Activated CD4-positive, alpha-beta T cell treated with anti-CD3 and anti-CD28 coated beads, Interleukin-2, amount 10 ng/mL, durations not matched to agents 7 days and 5 days (primary cell): Measurements from ENCODE around the gene SIRT4. TPM values are rescaled to one million over a fixed set of nuclear protein-coding genes. Genes with fewer than 3 reads are reported as not detected.
A peak's percentile ranks its signal among the peaks of the same experiment; 100 is the strongest.
"Not testable (repeated sequence)": the region's sequence is repeated elsewhere in the genome, so short reads cannot be mapped to it uniquely, and the experiment has no call there.

ENCODE experiments used
- CTCF ChIA-PET: fragments of 350-600 bp; sonication (Branson Sonifier 250); formaldehyde crosslinking; loops from one replicate; lab custom pipeline; 2021; ENCODE audit warnings: antibody characterized with exemption; lab: Charles Lee
- POLR2A ChIA-PET: fragments of 350-600 bp; sonication (Branson Sonifier 250); formaldehyde crosslinking; loops from one replicate; lab custom pipeline; 2021; ENCODE audit warnings: antibody characterized with exemption; lab: Charles Lee
- DNase-seq: peaks from one replicate; pipeline ENCODE4 v3.0.0-alpha.2; 2020
- H3K27ac Mint-ChIP-seq: one replicate; pipeline ENCODE4 v1.8.0; 2021; ENCODE audit warnings: mild to moderate bottlenecking, moderate library complexity, mixed read lengths
- H3K27me3 Mint-ChIP-seq: one replicate; pipeline ENCODE4 v1.8.0; 2021; ENCODE audit warnings: mixed read lengths
- H3K36me3 Mint-ChIP-seq: one replicate; pipeline ENCODE4 v1.8.0; 2021; ENCODE audit warnings: low read depth, mixed read lengths
- H3K4me1 Mint-ChIP-seq: one replicate; pipeline ENCODE4 v1.8.0; 2021; ENCODE audit warnings: mixed read lengths
- H3K4me3 Mint-ChIP-seq: one replicate; pipeline ENCODE4 v1.8.0; 2021; ENCODE audit warnings: mild to moderate bottlenecking, moderate library complexity, mixed read lengths
- H3K9me3 Mint-ChIP-seq: one replicate; pipeline ENCODE4 v1.8.0; 2021; ENCODE audit warnings: mixed read lengths
- total RNA-seq, 2 experiments: library from RNA; stranded (reverse); gene quantifications; one replicate each; pipeline ENCODE4 v1.2.3, GENCODE V29; 2021

Gene SIRT4
- 1 to 10 TPM in 1 of 2 experiments, under 1 TPM in 1; 0.94 to 1.8 TPM for total RNA-seq

GRCh38 chr12:120301962-120302815 lies at the start of gene SIRT4:
SIRT4 (plus strand) TSS chr12:120302321; CDS start chr12:120303562, 1,241 bp downstream.
- peak; percentile 95 for DNase-seq
- POLR2A ChIA-PET, result interaction anchor here (0.6 to 1.4 kb wide), 5 partner anchors 9 to 101 kb away, joined by 4 to 18 read pairs (median 7); partner anchors contain the start of genes RNU4-1, RNU4-2 and RPLP0
- Mint-ChIP-seq H3K27me3 (no peaks in the 10 kb centered on the region), H3K4me3 (peak within 1 kb of the TSS; percentile 87), H3K27ac (peak within 1 kb of the TSS; percentile 87), H3K4me1 (peaks cover 8% of the 10 kb centered on the region), H3K9me3 (no peaks in the 10 kb centered on the region), H3K36me3 (no peaks in the 10 kb centered on the region)
- CTCF ChIA-PET, result interaction anchor here (0.6 to 3.0 kb wide), 26 partner anchors 8 to 1923 kb away, joined by 3 to 29 read pairs (median 4); partner anchors contain the start of genes PXN, RNU4-1 and RNU4-2

- peak overlapping the region; percentile 74 for H3K4me3 Mint-ChIP-seq
- H3K9me3 Mint-ChIP-seq, H3K27me3 Mint-ChIP-seq, POLR2A ChIA-PET: not testable (repeated sequence)
- H3K4me1 Mint-ChIP-seq, result peaks cover 93% of the 10 kb centered on the region
- CTCF ChIA-PET, result interaction anchor here (0.9 to 26.1 kb wide), 8 partner anchors 10 to 52 kb away, joined by 3 to 546 read pairs (median 4); partner anchors contain the start of genes PXN, RPLP0 and SIRT4
- peak overlapping the region; percentile 97 for H3K27ac Mint-ChIP-seq
- H3K36me3 Mint-ChIP-seq, result peaks cover 73% of the 10 kb centered on the region
- DNase-seq, result peak; percentile 76
These were observed 48.8 kb upstream of the SIRT4 start for GRCh38 chr12:120253313-120253712.

GRCh38 chr12:120254809-120255208 lies 47.3 kb upstream of the SIRT4 start:
- DNase-seq, result no peak
- Mint-ChIP-seq H3K27me3 (no peaks in the 10 kb centered on the region), H3K4me1 (peaks cover 89% of the 10 kb centered on the region), H3K4me3 (peak overlapping the region; percentile 1), H3K9me3 (no peaks in the 10 kb centered on the region), H3K27ac (peak overlapping the region; percentile 97), H3K36me3 (peaks cover 67% of the 10 kb centered on the region)
- ChIA-PET CTCF (interaction anchor here (0.8 to 26.1 kb wide), 6 partner anchors 8 to 54 kb away, joined by 3 to 546 read pairs (median 10); partner anchors contain the start of genes PXN, RPLP0 and SIRT4), POLR2A (no interaction called here)

GRCh38 chr12:120257041-120257821 lies 44.9 kb upstream of the SIRT4 start:
- POLR2A ChIA-PET, result interaction anchor here (0.6 to 0.8 kb wide), 2 partner anchors 34 to 36 kb away, joined by 3 to 5 read pairs; partner anchors contain the start of genes RNU4-1 and RNU4-2
- Mint-ChIP-seq H3K4me3 (no peak overlapping the region), H3K9me3 (no peaks in the 10 kb centered on the region), H3K27ac (peak overlapping the region; percentile 67), H3K4me1 (peaks cover 90% of the 10 kb centered on the region), H3K36me3 (peaks cover 63% of the 10 kb centered on the region), H3K27me3 (no peaks in the 10 kb centered on the region)
- no peak for DNase-seq
- CTCF ChIA-PET, result interaction anchor here (0.6 to 26.1 kb wide), 5 partner anchors 8 to 56 kb away, joined by 4 to 546 read pairs (median 5); partner anchors contain the start of genes PXN and RPLP0

- DNase-seq, result no peak
- no peak overlapping the region for H3K4me3 Mint-ChIP-seq
- H3K27ac Mint-ChIP-seq, result peak overlapping the region; percentile 67
- H3K9me3 Mint-ChIP-seq, result no peaks in the 10 kb centered on the region
- H3K4me1 Mint-ChIP-seq, result peaks cover 88% of the 10 kb centered on the region
- ChIA-PET POLR2A (interaction anchor here (0.6 kb wide), 1 partner anchor 33 kb away, joined by 5 read pairs; no protein-coding TSS in a partner anchor), CTCF (interaction anchor here (26.1 kb wide), 1 partner anchor 33 kb away, joined by 546 read pairs; no protein-coding TSS in a partner anchor)
- H3K27me3 Mint-ChIP-seq, result no peaks in the 10 kb centered on the region
- peaks cover 65% of the 10 kb centered on the region for H3K36me3 Mint-ChIP-seq
These were observed 43.7 kb upstream of the SIRT4 start for GRCh38 chr12:120258323-120258896.

- ChIA-PET CTCF (interaction anchor here (0.8 to 26.1 kb wide), 3 partner anchors 20 to 58 kb away, joined by 5 to 546 read pairs (median 90); partner anchors contain the start of gene RPLP0), POLR2A (interaction anchor here (0.8 kb wide), 1 partner anchor 58 kb away, joined by 3 read pairs; the partner anchor contains the start of gene RPLP0)
- DNase-seq, result no peak
- no peaks in the 10 kb centered on the region for H3K9me3 Mint-ChIP-seq
- peaks cover 85% of the 10 kb centered on the region for H3K4me1 Mint-ChIP-seq
- no peaks in the 10 kb centered on the region for H3K27me3 Mint-ChIP-seq
- peak overlapping the region; percentile 77 for H3K27ac Mint-ChIP-seq
- H3K36me3 Mint-ChIP-seq, result peaks cover 69% of the 10 kb centered on the region
- peak overlapping the region; percentile 21 for H3K4me3 Mint-ChIP-seq
These were observed 42.5 kb upstream of the SIRT4 start for GRCh38 chr12:120259418-120260202.

GRCh38 chr12:120260607-120261006 lies 41.5 kb upstream of the SIRT4 start:
- DNase-seq, result no peak
- Mint-ChIP-seq H3K27ac (peak overlapping the region; percentile 77), H3K27me3 (no peaks in the 10 kb centered on the region), H3K4me3 (peak overlapping the region; percentile 21), H3K4me1 (peaks cover 78% of the 10 kb centered on the region), H3K36me3 (peaks cover 66% of the 10 kb centered on the region), H3K9me3 (no peaks in the 10 kb centered on the region)
- ChIA-PET CTCF (interaction anchor here (1.1 to 26.1 kb wide), 3 partner anchors 11 to 35 kb away, joined by 3 to 546 read pairs (median 90); no protein-coding TSS in a partner anchor), POLR2A (no interaction called here)

GRCh38 chr12:120261951-120262851 lies 39.9 kb upstream of the SIRT4 start:
- peak; percentile 39 for DNase-seq
- Mint-ChIP-seq H3K27me3 (no peaks in the 10 kb centered on the region), H3K4me3 (peak overlapping the region; percentile 88), H3K36me3 (peaks cover 56% of the 10 kb centered on the region), H3K27ac (peak overlapping the region; percentile 82), H3K9me3 (no peaks in the 10 kb centered on the region), H3K4me1 (peaks cover 68% of the 10 kb centered on the region)
- ChIA-PET CTCF (interaction anchor here (1.0 to 26.1 kb wide), 12 partner anchors 8 to 272 kb away, joined by 3 to 546 read pairs (median 6); partner anchors contain the start of genes RNU4-1, RNU4-2, RPLP0 and SIRT4), POLR2A (interaction anchor here (0.9 to 1.4 kb wide), 3 partner anchors 12 to 61 kb away, joined by 3 to 6 read pairs (median 3); partner anchors contain the start of genes RNU4-2 and RPLP0)

- Mint-ChIP-seq H3K27me3 (no peaks in the 10 kb centered on the region), H3K4me1 (peaks cover 59% of the 10 kb centered on the region), H3K4me3 (peak overlapping the region; percentile 88), H3K27ac (peak overlapping the region; percentile 83), H3K9me3 (no peaks in the 10 kb centered on the region), H3K36me3 (peaks cover 52% of the 10 kb centered on the region)
- DNase-seq, result no peak
- POLR2A ChIA-PET, result interaction anchor here (1.0 to 3.5 kb wide), 2 partner anchors 13 to 28 kb away, joined by 3 to 24 read pairs; partner anchors contain the start of gene RNU4-2
- CTCF ChIA-PET, result interaction anchor here (0.6 to 26.1 kb wide), 13 partner anchors 9 to 1715 kb away, joined by 3 to 546 read pairs (median 4); partner anchors contain the start of genes RNU4-1, RNU4-2, RPLP0 and SIRT4
These were observed 39.0 kb upstream of the SIRT4 start for GRCh38 chr12:120262852-120263747.
